ENCODE results near the gene ANKRD60.

ANKRD60 gene

GRCh38 chr20:58218665-58219341, 9.7 kb downstream of the ANKRD60 start:
- TF ChIP-seq CTCF (IDR thresholded peaks at IDR 0.05; ENCODE audit: extremely low read depth, insufficient read depth, missing control alignments), result no peak
- in situ Hi-C loops (cut with MboI; ENCODE audit: low pct_unique_long_range_greater_than_20kb, low sequenced_read_pairs, unreplicated experiment), result loop anchor here (25.0 kb wide), 2 partner anchors 607 to 832 kb away; partner anchors contain the start of genes RBM38 and ZBP1
- DNase-seq (ENCODE audit: low spot score), result no peak

GRCh38 chr20:58216334-58216733, 12.1 kb downstream of the ANKRD60 start:
- in situ Hi-C loops (cut with MboI; ENCODE audit: low pct_unique_long_range_greater_than_20kb, low sequenced_read_pairs, unreplicated experiment), result loop anchor here (25.0 kb wide), 2 partner anchors 604 to 829 kb away; partner anchors contain the start of genes RBM38 and ZBP1
- TF ChIP-seq CTCF (IDR thresholded peaks at IDR 0.05; ENCODE audit: extremely low read depth, insufficient read depth, missing control alignments), result no peak

GRCh38 chr20:58215116-58215515, 13.3 kb downstream of the ANKRD60 start:
- no peak for TF ChIP-seq CTCF (IDR thresholded peaks at IDR 0.05; ENCODE audit: extremely low read depth, insufficient read depth, missing control alignments)
- in situ Hi-C loops (cut with MboI; ENCODE audit: low pct_unique_long_range_greater_than_20kb, low sequenced_read_pairs, unreplicated experiment), result loop anchor here (25.0 kb wide), 2 partner anchors 603 to 828 kb away; partner anchors contain the start of genes RBM38 and ZBP1
- no peak for DNase-seq (ENCODE audit: low spot score)

More at GRCh38 chr20:58216334-58216733, 12.1 kb downstream of the ANKRD60 start:
- DNase-seq (ENCODE audit: low spot score), result no peak

- in situ Hi-C loops (cut with MboI; ENCODE audit: low pct_unique_long_range_greater_than_20kb, low sequenced_read_pairs, unreplicated experiment), result loop anchor here (25.0 kb wide), 2 partner anchors 602 to 827 kb away; partner anchors contain the start of genes RBM38 and ZBP1
- no peak for DNase-seq (ENCODE audit: low spot score)
- TF ChIP-seq CTCF (IDR thresholded peaks at IDR 0.05; ENCODE audit: extremely low read depth, insufficient read depth, missing control alignments), result no peak
These were observed 14.1 kb downstream of the ANKRD60 start for GRCh38 chr20:58214310-58214709.

GRCh38 chr20:58213716-58214115, 14.7 kb downstream of the ANKRD60 start:
- in situ Hi-C loops (cut with MboI; ENCODE audit: low pct_unique_long_range_greater_than_20kb, low sequenced_read_pairs, unreplicated experiment), result loop anchor here (25.0 kb wide), 2 partner anchors 601 to 826 kb away; partner anchors contain the start of genes RBM38 and ZBP1
- no peak for TF ChIP-seq CTCF (IDR thresholded peaks at IDR 0.05; ENCODE audit: extremely low read depth, insufficient read depth, missing control alignments)
- no peak for DNase-seq (ENCODE audit: low spot score)

- DNase-seq (ENCODE audit: low spot score), result no peak
- in situ Hi-C loops (cut with MboI; ENCODE audit: low pct_unique_long_range_greater_than_20kb, low sequenced_read_pairs, unreplicated experiment), result loop anchor here (25.0 kb wide), 2 partner anchors 601 to 826 kb away; partner anchors contain the start of genes RBM38 and ZBP1
- TF ChIP-seq CTCF (IDR thresholded peaks at IDR 0.05; ENCODE audit: extremely low read depth, insufficient read depth, missing control alignments), result no peak
These were observed 15.3 kb downstream of the ANKRD60 start for GRCh38 chr20:58213121-58213520.
